Activated CD8-positive, alpha-beta T cell treated with anti-CD3 and anti-CD28 coated beads for 36 hours (primary cell): ENCODE results near the gene CAMP. TPM values are rescaled to one million over a fixed set of nuclear protein-coding genes. Genes with fewer than 3 reads are reported as not detected.

ENCODE experiments used
- ATAC-seq: fragments of 200-7000 bp; cut with Tn5 transposase; one replicate; pipeline ENCODE4 v1.10.0; 2021; ENCODE audit warnings: mild to moderate bottlenecking, moderate library complexity
- CTCF ChIA-PET: fragments of 350-600 bp; sonication (Branson Sonifier 250); formaldehyde crosslinking; loops from one replicate; lab custom pipeline; 2021; ENCODE audit warnings: antibody characterized with exemption; lab: Charles Lee
- POLR2A ChIA-PET: fragments of 350-600 bp; sonication (Branson Sonifier 250); formaldehyde crosslinking; loops from one replicate; lab custom pipeline; 2021; ENCODE audit warnings: antibody characterized with exemption; lab: Charles Lee
- DNase-seq: peaks from one replicate; pipeline ENCODE4 v3.0.0-alpha.2; 2020
- H3K27ac Mint-ChIP-seq: one replicate; pipeline ENCODE4 v1.8.0; 2021; ENCODE audit warnings: mild to moderate bottlenecking, mixed read lengths
- H3K27me3 Mint-ChIP-seq: one replicate; pipeline ENCODE4 v1.8.0; 2021; ENCODE audit warnings: mixed read lengths
- H3K36me3 Mint-ChIP-seq: one replicate; pipeline ENCODE4 v1.8.0; 2021; ENCODE audit warnings: low read depth, mixed read lengths
- H3K4me1 Mint-ChIP-seq: one replicate; pipeline ENCODE4 v1.8.0; 2021; ENCODE audit warnings: low read depth, mixed read lengths
- H3K4me3 Mint-ChIP-seq: one replicate; pipeline ENCODE4 v1.8.0; 2021; ENCODE audit warnings: mild to moderate bottlenecking, moderate library complexity, mixed read lengths
- H3K9me3 Mint-ChIP-seq: one replicate; pipeline ENCODE4 v1.8.0; 2021; ENCODE audit warnings: mixed read lengths
- intact Hi-C: fragments of 100-400 bp; cut with micrococcal nuclease; formaldehyde crosslinking; loops from one replicate; pipeline ENCODE4 v1.10.0; 2022
- total RNA-seq, 2 experiments: library from RNA; stranded (reverse); gene quantifications; one replicate each; pipeline ENCODE4 v1.2.3, GENCODE V29; 2021
- TF ChIP-seq, protein P1 (sequence below): fragments of 200-600 bp; IDR thresholded peaks from one replicate; pipeline ENCODE4 v1.8.0; 2022; ENCODE audit warnings: antibody characterized with exemption, mild to moderate bottlenecking

CAMP gene, protein sequence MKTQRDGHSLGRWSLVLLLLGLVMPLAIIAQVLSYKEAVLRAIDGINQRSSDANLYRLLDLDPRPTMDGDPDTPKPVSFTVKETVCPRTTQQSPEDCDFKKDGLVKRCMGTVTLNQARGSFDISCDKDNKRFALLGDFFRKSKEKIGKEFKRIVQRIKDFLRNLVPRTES
- not detected for total RNA-seq

DNA sequence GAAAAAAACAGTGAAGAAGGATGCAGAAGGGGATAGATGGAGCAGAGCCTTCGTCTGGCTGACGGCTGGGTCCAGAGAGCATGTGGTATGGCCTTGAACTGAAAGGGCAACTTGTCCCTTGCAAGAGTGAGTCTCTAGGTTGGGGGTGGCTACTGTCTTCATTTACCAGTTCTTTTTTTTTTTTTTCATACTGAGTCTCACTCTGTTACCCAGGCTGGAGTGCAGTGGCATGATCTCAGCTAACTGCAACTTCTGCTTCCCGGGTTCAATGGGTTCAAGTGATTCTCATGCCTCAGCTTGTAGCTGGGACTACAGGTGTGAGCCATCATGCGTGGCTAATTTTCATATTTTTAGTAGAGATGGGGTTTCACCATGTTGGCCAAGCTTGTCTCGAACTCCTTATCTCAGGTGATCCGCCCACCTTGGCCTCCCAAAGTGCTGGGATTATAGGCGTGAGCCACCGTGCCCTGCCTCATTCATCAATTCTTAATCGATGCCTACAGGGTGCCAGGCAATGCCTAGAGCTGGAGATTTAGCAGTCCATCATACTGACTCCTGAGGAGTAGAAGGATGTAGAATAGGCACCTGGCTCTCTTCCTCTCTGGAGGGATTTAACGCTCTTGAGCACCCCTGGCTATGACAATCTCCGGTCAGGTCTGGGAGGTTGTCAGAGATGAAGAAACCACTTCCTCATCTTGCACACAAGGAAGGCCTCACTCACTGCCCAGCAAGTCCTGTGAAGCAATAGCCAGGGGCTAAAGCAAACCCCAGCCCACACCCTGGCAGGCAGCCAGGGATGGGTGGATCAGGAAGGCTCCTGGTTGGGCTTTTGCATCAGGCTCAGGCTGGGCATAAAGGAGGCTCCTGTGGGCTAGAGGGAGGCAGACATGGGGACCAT is at the start of gene CAMP:
TSS of gene CAMP (plus strand) at position 880 of the 898 bp plus-strand sequence. CDS start at position 897, 17 bp downstream.
- no peak within 1 kb of the TSS for H3K27ac Mint-ChIP-seq
- TF ChIP-seq, protein P1, sequence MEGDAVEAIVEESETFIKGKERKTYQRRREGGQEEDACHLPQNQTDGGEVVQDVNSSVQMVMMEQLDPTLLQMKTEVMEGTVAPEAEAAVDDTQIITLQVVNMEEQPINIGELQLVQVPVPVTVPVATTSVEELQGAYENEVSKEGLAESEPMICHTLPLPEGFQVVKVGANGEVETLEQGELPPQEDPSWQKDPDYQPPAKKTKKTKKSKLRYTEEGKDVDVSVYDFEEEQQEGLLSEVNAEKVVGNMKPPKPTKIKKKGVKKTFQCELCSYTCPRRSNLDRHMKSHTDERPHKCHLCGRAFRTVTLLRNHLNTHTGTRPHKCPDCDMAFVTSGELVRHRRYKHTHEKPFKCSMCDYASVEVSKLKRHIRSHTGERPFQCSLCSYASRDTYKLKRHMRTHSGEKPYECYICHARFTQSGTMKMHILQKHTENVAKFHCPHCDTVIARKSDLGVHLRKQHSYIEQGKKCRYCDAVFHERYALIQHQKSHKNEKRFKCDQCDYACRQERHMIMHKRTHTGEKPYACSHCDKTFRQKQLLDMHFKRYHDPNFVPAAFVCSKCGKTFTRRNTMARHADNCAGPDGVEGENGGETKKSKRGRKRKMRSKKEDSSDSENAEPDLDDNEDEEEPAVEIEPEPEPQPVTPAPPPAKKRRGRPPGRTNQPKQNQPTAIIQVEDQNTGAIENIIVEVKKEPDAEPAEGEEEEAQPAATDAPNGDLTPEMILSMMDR: no peak
- ChIA-PET POLR2A (no interaction called here), CTCF (interaction anchor here (1.0 to 1.9 kb wide), 3 partner anchors 16 to 213 kb away, joined by 3 to 9 read pairs (median 3); no protein-coding TSS in a partner anchor)
- no peaks in the 10 kb centered on the region for H3K27me3 Mint-ChIP-seq
- no peak within 1 kb of the TSS for H3K4me3 Mint-ChIP-seq
- intact Hi-C loops: no loop called here
- ATAC-seq (no peak), DNase-seq (no peak)
- peaks cover 9% of the 10 kb centered on the region for H3K4me1 Mint-ChIP-seq
- no peaks in the 10 kb centered on the region for H3K9me3 Mint-ChIP-seq
- no peaks in the 10 kb centered on the region for H3K36me3 Mint-ChIP-seq

DNA sequence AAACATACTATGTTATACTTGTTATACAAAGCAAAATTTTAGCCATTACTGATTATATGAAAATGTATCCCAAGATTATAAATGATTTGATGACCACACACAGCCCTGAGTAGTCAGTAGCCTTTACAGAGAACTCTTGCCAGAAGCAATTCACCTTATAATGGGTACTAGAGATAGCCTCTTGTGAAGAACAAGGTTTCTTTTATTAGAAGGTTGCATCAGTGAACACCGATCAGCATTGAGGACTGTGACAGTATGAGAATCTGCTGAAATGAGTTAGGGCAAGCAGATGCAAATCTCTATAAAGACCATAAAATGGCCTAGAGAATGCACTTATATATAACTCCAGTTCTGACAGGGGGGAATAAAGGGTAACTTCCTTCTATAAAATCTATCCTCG is 45.2 kb upstream of the CAMP start:
- Mint-ChIP-seq H3K36me3 (peaks cover 85% of the 10 kb centered on the region), H3K27ac (no peak overlapping the region), H3K9me3 (no peaks in the 10 kb centered on the region), H3K4me1 (no peaks in the 10 kb centered on the region), H3K4me3 (no peak overlapping the region), H3K27me3 (no peaks in the 10 kb centered on the region)
- DNase-seq (no peak), ATAC-seq (no peak)
- TF ChIP-seq, protein P1: no peak
- intact Hi-C loops: no loop called here
- POLR2A ChIA-PET: interaction anchor here (0.6 to 2.0 kb wide), 3 partner anchors 10 to 115 kb away, joined by 3 to 8 read pairs (median 6); partner anchors contain the start of gene CDC25A
- CTCF ChIA-PET: no interaction called here

DNA sequence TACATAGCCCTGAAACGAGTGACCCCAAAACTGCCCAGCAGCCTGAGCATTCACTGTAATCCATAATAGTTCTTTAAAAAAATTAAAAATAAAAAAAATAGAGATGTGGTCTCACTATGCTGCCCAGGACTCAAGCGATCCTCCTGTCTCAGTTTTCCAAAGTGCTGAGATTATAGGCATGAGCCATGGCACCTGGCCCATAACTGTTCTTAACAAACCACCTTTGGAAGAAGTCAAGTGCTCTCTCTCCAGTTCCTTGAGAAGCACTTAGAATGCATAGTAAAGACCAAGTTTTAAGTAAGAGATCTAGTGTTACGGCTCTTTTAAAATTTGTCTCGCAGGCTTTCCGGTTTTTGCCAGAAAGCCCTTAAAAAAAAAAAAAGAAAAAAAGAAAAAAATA is 43.3 kb upstream of the CAMP start:
- no peak overlapping the region for H3K27ac Mint-ChIP-seq
- H3K27me3 Mint-ChIP-seq: no peaks in the 10 kb centered on the region
- ATAC-seq: no peak
- no peak overlapping the region for H3K4me3 Mint-ChIP-seq
- TF ChIP-seq, protein P1: no peak
- H3K4me1 Mint-ChIP-seq: no peaks in the 10 kb centered on the region
- DNase-seq: no peak
- intact Hi-C loops: no loop called here
- peaks cover 87% of the 10 kb centered on the region for H3K36me3 Mint-ChIP-seq
- ChIA-PET CTCF (no interaction called here), POLR2A (interaction anchor here (1.1 to 1.3 kb wide), 2 partner anchors 14 to 23 kb away, joined by 3 read pairs; no protein-coding TSS in a partner anchor)
- no peaks in the 10 kb centered on the region for H3K9me3 Mint-ChIP-seq

DNA sequence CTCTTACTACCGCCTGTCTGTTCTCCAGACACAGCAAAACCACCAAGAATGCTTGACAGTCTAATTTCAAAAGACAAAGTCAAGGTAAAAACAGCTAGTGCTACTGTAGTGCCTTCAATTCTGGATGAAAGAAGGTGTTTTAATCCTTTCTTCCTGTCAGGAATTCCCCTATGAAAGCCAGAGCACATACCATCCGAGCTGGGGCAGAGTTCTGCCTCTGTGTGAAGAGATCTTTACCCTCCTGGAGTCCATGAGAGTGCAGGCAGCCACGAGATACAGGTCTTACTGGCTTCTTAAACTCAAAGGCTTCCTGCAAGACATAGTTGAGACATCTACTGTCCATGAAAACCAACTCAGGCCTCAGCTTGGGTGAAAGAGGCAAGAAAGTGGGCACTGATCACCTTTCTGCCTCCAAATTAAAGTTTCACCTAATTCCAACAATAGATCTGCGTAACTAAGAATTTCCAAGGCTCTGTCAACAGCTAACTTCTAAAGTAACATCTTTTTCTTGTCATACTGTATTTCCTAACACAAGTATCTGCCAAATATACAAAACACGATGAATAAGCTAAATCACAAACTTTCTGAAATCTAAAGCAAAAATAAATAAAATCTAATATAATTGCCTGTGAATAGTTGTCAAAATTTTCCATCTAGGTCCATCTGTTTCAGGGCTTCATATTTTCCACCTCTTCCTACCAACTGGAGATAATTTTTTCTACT is 42.6 kb upstream of the CAMP start:
- peaks cover 89% of the 10 kb centered on the region for H3K36me3 Mint-ChIP-seq
- ChIA-PET POLR2A (interaction anchor here (1.1 kb wide), 1 partner anchor 13 kb away, joined by 3 read pairs; no protein-coding TSS in a partner anchor), CTCF (no interaction called here)
- DNase-seq: no peak
- TF ChIP-seq, protein P1: no peak
- no peak overlapping the region for H3K4me3 Mint-ChIP-seq
- no peaks in the 10 kb centered on the region for H3K27me3 Mint-ChIP-seq
- H3K9me3 Mint-ChIP-seq: no peaks in the 10 kb centered on the region
- no peak overlapping the region for H3K27ac Mint-ChIP-seq
- H3K4me1 Mint-ChIP-seq: peaks cover 3% of the 10 kb centered on the region
- ATAC-seq: no peak
- intact Hi-C loops: no loop called here
